H1 (cell line): ENCODE measurements around the gene ZNF524. TPM values are rescaled to one million over a fixed set of nuclear protein-coding genes. Genes with fewer than 3 reads are reported as not detected.

Experiments used
- SP1 ChIP-seq: IDR thresholded peaks from 2 replicates; pipeline ENCODE4 v1.6.1; 2011; ENCODE audit warnings: low read depth, low read length
- TAF1 ChIP-seq: IDR thresholded peaks from 2 replicates; pipeline ENCODE4 v1.6.1; 2011; ENCODE audit warnings: mild to moderate bottlenecking, low read depth, low read length
- polyA plus RNA-seq, 7 experiments: library from polyadenylated mRNA; depleted of rRNA in 3 of 7; stranded (reverse) in 5 of 7; unstranded in 2 of 7; fragments of >200 nt in 5 of 7; fragments of 200-250 nt in 2 of 7; gene quantifications; 1 replicate in 5 of 7; 2 replicates in 1 of 7; 4 replicates in 1 of 7; pipeline versions ENCODE4 v1.2.1 to v1.2.3, GENCODE V29; 2011 to 2013; ENCODE audit warnings: missing spikeins in 2 of 7, mixed read lengths in 2 of 7
- total RNA-seq: library from RNA; stranded (reverse); fragmentation: NEBNext Ultra II Directional; extraction: Animal tissue kit (Norgen Biotek cat#: 25700); gene quantifications from 2 replicates; pipeline ENCODE4 v1.2.1, GENCODE V29; 2021

ZNF524 gene
- total and polyA plus RNA-seq, 2 of the 8 experiments (the other 6 are each of a cell fraction or from before 2014, with no cell fraction given): 4.4 to 4.7 TPM

DNA sequence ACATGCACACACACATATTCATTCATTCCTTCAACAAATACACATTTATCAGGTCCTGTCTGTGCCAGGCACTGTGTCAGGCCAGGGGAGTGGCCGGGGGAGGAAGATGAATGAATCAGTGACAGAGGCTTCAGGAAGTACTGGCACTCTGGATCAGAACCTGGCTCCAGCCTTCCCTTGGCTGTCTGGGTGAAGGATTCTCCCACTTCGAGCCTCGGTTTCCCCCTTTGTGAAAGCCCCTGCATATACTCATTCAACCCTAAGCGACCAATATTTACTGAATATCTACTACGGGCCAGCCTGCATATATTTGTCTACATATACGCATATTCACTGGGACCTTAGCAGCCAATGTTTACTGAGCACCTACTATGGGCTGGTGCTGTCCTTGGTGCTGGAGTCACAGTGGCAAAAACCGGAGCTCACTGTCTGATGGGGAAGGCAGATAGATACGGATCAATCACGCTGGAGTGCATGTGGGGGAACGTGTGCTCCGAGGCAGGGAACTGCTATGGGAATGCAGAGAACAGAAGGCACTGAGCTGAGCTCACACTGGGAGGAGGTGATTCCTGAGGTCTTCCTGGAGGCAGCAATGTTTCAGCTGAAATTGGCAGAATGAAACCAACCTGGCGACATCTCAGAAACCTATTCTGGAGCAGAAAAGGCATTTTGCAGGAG lies 18.8 kb upstream of the ZNF524 start (continued):
- TF ChIP-seq SP1 (0 out of 2 replicates have a peak, but pooled peaks have one; percentile 22), TAF1 (0 out of 2 replicates have a peak, but pooled peaks have one; percentile 3)
